ENCODE measurements around the gene HOXD8.

DNA sequence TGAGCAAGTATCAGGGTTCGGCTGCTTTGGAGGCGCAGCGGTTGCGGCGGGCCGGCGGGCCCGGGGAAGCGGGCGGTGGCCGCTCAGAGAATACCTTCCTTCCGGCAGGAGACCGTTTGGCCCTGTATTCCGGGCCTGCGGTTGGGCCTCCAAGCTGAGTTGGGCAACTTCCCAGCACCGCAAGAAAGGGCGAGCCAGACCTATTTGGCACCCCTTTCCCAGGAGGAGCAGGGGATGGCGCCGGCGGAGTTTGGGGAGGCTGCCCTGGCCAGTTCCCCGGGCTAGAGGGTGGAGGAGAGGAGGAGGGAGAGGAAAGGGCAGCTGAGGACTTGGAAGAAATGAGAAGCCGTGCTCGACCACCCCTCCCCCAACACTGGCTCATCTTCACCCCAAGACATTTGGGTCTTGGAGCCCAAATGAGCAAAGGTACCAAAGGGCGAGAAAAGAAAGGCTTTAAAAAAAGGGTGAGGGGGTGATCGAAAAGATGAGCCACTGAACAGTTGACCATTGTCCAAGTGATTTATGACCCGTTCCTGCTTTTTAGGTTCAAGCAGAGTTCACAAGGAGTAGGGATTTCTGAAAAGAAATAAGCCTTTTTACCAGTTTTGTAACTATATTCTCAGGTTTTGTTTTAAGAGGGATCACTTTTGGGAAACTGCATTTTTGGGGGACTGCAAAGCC lies 36.0 kb downstream of the HOXD8 start:
- TF ChIP-seq EZH2 (IDR thresholded peaks at IDR 0.05; ENCODE audit: insufficient read depth, low read length) = peak; percentile 27
- TF ChIP-seq, protein P1, sequence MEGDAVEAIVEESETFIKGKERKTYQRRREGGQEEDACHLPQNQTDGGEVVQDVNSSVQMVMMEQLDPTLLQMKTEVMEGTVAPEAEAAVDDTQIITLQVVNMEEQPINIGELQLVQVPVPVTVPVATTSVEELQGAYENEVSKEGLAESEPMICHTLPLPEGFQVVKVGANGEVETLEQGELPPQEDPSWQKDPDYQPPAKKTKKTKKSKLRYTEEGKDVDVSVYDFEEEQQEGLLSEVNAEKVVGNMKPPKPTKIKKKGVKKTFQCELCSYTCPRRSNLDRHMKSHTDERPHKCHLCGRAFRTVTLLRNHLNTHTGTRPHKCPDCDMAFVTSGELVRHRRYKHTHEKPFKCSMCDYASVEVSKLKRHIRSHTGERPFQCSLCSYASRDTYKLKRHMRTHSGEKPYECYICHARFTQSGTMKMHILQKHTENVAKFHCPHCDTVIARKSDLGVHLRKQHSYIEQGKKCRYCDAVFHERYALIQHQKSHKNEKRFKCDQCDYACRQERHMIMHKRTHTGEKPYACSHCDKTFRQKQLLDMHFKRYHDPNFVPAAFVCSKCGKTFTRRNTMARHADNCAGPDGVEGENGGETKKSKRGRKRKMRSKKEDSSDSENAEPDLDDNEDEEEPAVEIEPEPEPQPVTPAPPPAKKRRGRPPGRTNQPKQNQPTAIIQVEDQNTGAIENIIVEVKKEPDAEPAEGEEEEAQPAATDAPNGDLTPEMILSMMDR (IDR thresholded peaks at IDR 0.05; ENCODE audit: insufficient read depth, low read depth, low read length) = no peak
